Smooth muscle cell of the brain vasculature (primary cell): ENCODE data around the gene SOX2.
"Not testable (repeated sequence)": the region's sequence is repeated elsewhere in the genome, so short reads cannot be mapped to it uniquely, and the experiment has no call there.

Experiments used
- DNase-seq: peaks from one replicate; pipeline ENCODE4 v3.0.0-alpha.2; 2012; ENCODE audit warnings: low read depth, low spot score

The SOX2 gene

GRCh38 chr3:181757694-181758306 lies 46.1 kb downstream of the SOX2 start:
- DNase-seq = no peak

GRCh38 chr3:181761906-181762305 lies 50.2 kb downstream of the SOX2 start:
- no peak for DNase-seq

- not testable (repeated sequence) for DNase-seq
These were observed 52.3 kb downstream of the SOX2 start for GRCh38 chr3:181764033-181764432.
